Upper lobe of left lung (tissue), 4 donors: Measurements from ENCODE around the gene CD68.

Experiments used
- CTCF ChIP-seq, 6 experiments: fragments of 450-650 bp in 4 of 6; fragments of 200-600 bp in 2 of 6; sonication (generic) in 2 of 6; IDR thresholded peaks; one replicate each; pipeline ENCODE4 v1.5.1; 2016 to 2019; ENCODE audit warnings: antibody characterized with exemption in 6 of 6
- EP300 ChIP-seq, 4 donors: sonication (generic); formaldehyde crosslinking; IDR thresholded peaks; one replicate each; pipeline ENCODE4 v1.5.1; 2017; ENCODE audit warnings: antibody characterized with exemption in 4 of 4, control low read depth in 2 of 4
- POLR2A ChIP-seq, 4 donors: fragments of 450-650 bp; IDR thresholded peaks; one replicate each; pipeline ENCODE4 v1.5.1; 2016 to 2017; ENCODE audit warnings: antibody characterized with exemption in 4 of 4, mild to moderate bottlenecking in 2 of 4
- POLR2AphosphoS5 ChIP-seq, 2 donors: sonication (generic); formaldehyde crosslinking; IDR thresholded peaks; one replicate each; pipeline ENCODE4 v1.5.1; 2017; ENCODE audit warnings: antibody characterized with exemption in 2 of 2

GRCh38 chr17:7561028-7561575, 18.3 kb upstream of the CD68 start:
- no peak for TF ChIP-seq POLR2A (IDR thresholded peaks at IDR 0.05)
- TF ChIP-seq CTCF (IDR thresholded peaks at IDR 0.05): peak; percentile 88 to 95 (median 92)
- no peak for TF ChIP-seq EP300 (IDR thresholded peaks at IDR 0.05)
- TF ChIP-seq POLR2AphosphoS5 (IDR thresholded peaks at IDR 0.05): no peak
